Measurements from ENCODE around the gene BCL11A. TPM values are rescaled to one million over a fixed set of nuclear protein-coding genes. Genes with fewer than 3 reads are reported as not detected.

Gene BCL11A
- total RNA-seq, 1 donor = 11.2 TPM

DNA sequence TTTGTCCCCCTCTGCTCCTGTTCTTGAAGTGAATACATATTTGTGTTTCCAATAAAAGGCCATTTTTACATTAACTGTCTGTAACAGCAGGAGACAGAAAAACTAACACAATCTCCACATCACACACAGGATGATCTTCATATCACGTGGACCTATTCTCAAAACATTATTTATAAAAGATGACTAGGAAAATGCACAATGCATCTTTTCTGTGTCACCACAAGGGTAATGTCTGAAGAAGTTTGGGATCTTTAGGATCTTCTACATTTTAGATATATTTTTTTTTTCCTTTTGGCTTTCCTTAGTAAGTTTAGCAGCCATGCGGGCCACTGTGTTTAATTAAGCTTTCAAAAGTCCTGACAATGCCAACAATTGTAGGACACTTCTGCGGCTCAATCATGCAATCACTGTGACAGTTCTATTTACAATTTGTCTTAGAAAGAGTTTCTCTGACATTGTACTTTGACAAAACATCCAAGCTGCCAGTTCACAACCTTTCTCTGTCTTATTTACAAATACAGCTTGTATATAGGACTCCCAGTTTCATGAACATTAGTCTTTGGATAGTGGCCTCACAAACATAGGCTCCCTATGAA is 12.3 kb downstream of the BCL11A start:
- H3K4me3 ChIP-seq (ENCODE audit: low read length) = no peak overlapping the region
- peaks cover 3% of the 10 kb centered on the region for H3K27me3 ChIP-seq (ENCODE audit: insufficient read depth, low read length)
- H3K9me3 ChIP-seq (ENCODE audit: low read depth, low read length) = no peaks in the 10 kb centered on the region
- H3K4me1 ChIP-seq (ENCODE audit: insufficient read depth, low read length) = peaks cover 59% of the 10 kb centered on the region

DNA sequence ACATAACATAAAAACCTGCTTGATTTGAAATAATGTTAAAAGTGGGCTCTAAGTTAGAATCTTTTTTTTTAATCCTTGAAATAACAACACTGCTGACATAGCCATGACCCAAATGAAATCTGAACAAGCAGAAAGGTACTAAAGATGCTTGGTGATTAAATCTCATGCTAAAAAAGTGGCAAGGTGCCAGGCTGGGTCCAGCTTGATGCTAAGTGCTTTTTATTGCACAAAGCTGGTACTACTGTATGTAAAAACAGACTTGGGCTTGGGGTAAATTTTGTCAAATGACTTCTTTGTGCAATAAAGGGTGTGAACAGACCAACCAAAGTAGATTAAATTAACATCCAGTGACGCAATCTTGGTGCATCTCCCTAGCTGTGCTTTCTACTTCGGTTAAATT is 13.4 kb downstream of the BCL11A start:
- no peak overlapping the region for H3K4me3 ChIP-seq (ENCODE audit: low read length)
- H3K9me3 ChIP-seq (ENCODE audit: low read depth, low read length) = no peaks in the 10 kb centered on the region
- H3K4me1 ChIP-seq (ENCODE audit: insufficient read depth, low read length) = peaks cover 59% of the 10 kb centered on the region
- H3K27me3 ChIP-seq (ENCODE audit: insufficient read depth, low read length) = no peaks in the 10 kb centered on the region

DNA sequence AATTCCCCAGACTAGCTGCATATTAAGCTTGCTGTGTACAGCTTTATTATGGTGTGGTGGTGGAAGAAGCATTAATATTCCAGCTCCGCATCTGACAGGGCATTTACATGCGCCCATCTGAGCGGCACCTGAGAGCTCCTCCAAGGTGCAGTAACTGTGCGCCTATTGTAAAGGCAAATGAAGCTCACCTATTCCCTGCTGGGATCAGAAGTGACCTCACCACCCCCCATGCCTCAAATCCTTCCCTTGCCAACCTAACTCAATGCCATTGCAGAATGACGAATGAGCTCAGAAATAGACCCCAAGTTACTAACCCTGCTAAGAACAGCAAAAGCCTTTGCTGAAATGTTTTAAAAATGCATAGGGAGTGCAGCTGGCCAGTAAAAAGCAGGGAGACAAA is 14.3 kb downstream of the BCL11A start:
- H3K27me3 ChIP-seq (ENCODE audit: insufficient read depth, low read length) = no peaks in the 10 kb centered on the region
- peaks cover 58% of the 10 kb centered on the region for H3K4me1 ChIP-seq (ENCODE audit: insufficient read depth, low read length)
- no peaks in the 10 kb centered on the region for H3K9me3 ChIP-seq (ENCODE audit: low read depth, low read length)
- no peak overlapping the region for H3K4me3 ChIP-seq (ENCODE audit: low read length)

DNA sequence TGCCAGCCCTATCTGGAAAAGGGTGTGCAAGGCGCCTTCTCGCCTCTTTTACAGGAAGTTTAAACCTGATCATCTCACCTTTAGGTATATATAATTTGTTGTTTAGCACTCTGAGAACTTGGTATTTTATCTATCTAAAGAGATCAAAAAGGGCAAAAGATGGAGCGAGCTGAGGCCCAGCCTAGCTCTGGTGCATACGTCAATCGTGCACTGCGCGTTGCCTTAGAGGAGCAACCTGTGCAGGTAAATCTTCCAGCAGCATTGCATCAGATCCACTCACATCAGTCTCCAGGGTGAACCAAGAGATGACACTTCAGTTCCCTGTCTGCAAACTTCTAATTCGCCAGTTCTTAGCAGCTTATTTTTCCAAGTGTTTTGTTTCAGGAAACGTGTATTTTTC is 15.4 kb downstream of the BCL11A start:
- Histone ChIP-seq H3K4me3 (ENCODE audit: low read length) (no peak overlapping the region), H3K9me3 (ENCODE audit: low read depth, low read length) (no peaks in the 10 kb centered on the region), H3K4me1 (ENCODE audit: insufficient read depth, low read length) (peaks cover 58% of the 10 kb centered on the region), H3K27me3 (ENCODE audit: insufficient read depth, low read length) (no peaks in the 10 kb centered on the region)

DNA sequence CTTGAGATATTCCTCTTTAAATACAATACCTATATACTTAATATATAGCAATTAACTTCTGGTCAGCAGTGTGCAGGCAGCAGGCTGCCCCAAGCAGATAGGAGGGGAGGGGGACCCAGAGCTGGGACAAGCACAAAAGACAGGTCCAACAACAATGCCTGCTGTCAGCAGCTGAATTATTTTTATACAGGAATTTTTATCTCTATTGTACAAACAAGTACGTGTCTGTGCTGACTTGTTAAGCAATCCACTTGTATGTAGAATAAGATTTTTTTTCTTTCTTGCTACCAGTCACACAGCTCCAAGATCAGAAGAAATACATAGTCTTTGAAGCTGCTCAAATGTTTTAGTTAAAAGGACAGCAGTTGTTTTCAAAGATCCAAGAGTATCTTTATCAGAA is 16.7 kb downstream of the BCL11A start:
- Histone ChIP-seq H3K4me3 (ENCODE audit: low read length) (no peak overlapping the region), H3K27me3 (ENCODE audit: insufficient read depth, low read length) (no peaks in the 10 kb centered on the region), H3K4me1 (ENCODE audit: insufficient read depth, low read length) (peaks cover 53% of the 10 kb centered on the region), H3K9me3 (ENCODE audit: low read depth, low read length) (no peaks in the 10 kb centered on the region)

DNA sequence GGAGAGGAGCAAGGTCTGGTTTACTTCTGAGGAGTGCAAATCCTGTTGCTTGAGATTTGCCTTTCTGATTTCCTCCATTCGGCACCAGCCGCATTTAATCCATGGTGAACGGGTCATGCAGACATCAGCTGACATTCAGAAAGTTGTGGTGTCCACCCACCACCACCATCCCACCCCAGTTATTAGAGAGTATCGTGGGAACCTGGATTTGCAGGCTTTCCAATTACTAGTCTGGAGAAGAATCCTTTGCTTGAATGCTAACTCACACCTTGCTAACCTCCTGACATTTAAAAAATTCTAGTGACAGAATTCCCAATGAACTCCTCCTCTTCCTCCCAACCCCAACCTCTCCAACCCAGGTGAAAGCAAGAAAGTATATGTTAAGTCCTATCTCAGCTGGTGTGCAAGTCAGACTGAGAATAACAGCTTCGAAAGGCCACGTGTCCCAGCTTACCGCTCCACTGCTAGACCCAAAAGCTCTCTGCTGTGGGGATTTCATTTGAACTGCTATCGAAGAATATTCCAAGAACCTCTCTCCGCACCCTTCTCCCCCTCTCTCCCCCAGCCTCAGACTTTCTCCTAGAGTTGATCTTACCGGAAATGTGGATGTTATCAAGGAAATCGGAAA is 17.7 kb downstream of the BCL11A start:
- Histone ChIP-seq H3K27me3 (ENCODE audit: insufficient read depth, low read length) (no peaks in the 10 kb centered on the region), H3K4me3 (ENCODE audit: low read length) (no peak overlapping the region), H3K4me1 (ENCODE audit: insufficient read depth, low read length) (peaks cover 61% of the 10 kb centered on the region), H3K9me3 (ENCODE audit: low read depth, low read length) (no peaks in the 10 kb centered on the region)

DNA sequence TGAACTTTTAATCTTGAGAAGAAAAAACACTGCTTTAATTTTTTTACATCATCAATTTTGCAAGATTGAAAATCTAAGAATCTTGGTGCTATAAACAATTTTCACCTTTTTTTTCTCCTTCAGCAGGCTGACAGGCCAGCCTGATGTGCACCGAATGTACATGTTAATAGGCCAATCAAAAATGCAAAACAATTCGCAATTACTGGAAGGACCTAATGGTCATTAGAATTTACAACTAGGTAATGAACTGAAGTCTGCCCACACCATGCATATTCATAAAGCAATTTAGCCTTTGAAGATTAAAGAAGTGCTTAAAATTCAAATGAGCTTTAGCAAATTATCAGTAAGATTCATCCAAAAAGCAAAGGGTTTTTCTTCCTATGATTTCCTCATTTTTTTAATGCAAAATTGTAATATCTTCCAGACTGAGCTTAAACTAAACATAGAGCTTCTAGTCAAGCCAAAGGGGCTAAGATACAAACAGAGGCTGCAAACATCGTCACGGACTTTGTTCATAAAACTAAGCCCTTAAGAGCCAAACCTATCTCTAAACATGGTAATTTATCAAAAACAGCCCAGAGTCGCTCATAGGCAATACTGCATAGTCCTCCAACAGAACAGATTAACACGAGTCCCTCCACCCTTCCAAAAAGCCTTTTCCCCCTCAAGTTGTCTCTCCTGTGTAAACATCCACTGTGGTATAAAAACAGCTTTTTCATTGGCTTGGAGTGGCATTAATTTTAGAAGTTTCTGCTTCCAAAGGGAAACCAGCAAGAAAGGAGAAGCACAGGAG is 18.4 kb downstream of the BCL11A start:
- H3K4me1 ChIP-seq (ENCODE audit: insufficient read depth, low read length) = peaks cover 61% of the 10 kb centered on the region
- no peaks in the 10 kb centered on the region for H3K27me3 ChIP-seq (ENCODE audit: insufficient read depth, low read length)
- no peak overlapping the region for H3K4me3 ChIP-seq (ENCODE audit: low read length)
- H3K9me3 ChIP-seq (ENCODE audit: low read depth, low read length) = no peaks in the 10 kb centered on the region

DNA sequence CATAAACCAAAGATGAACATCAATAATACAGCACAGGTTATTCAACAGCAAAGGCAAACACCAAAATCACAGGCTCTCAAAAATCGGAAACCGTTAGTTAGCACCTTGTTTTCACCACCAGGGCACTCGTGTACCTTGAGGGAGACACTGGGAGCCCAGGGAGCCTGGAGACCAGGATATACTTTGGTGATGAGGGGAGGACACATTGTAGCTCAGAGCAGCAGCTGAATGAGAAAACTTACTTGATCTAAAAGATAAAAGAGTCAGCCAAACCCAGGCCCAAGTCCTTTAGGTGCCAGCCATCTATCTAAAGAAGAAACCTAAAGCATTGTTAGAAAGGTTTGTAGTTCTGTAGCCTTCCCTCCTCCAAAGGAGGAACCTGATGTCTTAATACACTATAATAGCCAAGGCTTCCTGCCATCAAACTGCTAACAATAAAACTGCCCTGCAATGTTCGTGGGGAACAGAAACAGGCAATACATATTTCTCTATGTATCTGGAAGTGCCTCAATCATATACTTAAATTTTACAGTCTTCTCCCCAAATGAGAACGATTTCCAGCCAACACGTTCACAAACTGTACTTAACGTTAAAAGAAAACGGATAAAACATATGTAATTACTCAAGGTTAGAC is 19.3 kb downstream of the BCL11A start:
- no peaks in the 10 kb centered on the region for H3K27me3 ChIP-seq (ENCODE audit: insufficient read depth, low read length)
- peaks cover 69% of the 10 kb centered on the region for H3K4me1 ChIP-seq (ENCODE audit: insufficient read depth, low read length)
- no peaks in the 10 kb centered on the region for H3K9me3 ChIP-seq (ENCODE audit: low read depth, low read length)
- H3K4me3 ChIP-seq (ENCODE audit: low read length) = no peak overlapping the region

DNA sequence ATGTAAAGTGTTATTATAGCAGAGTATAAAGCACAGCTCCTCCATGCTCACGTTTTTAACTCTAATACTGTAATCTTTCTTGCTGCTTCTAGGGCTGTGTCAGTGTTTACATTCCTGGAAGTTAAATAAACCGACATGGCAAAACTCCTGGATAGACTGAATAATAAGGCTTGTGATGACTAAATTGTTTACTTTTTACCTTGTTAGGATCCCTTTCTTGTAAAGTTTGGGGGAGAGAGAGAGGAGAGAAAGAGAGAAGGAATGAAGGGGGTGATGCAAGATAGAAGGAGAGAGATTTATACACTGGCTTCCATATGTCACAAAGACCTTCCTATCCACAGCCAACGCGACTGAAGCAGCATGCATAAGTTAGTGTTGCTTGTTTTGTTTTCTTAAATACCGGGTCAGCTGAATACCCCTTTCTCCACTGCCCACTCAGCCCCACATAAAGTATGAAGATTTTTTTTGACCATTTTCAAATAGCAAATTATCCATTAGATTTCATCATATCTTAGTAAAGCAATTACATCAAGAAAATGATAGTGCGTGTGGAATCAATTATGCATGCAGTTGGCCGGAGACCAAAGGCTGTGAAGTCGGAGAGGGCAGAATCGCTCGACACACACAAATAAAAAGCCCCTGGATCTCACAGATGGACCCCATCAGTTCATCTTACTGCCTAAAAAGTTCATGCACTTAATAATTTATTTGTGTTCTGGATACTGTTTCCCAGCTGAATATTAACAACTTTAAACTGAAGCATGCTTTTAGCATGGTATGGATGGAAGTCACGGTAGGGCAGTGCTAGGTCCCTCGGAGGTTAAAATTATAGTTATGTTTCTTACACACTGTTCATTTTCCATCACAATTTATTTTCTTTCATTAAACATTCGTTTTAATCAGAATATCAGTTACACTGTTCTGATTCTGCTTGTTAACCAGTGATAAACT is 20.1 kb downstream of the BCL11A start:
- H3K4me1 ChIP-seq (ENCODE audit: insufficient read depth, low read length) = peaks cover 77% of the 10 kb centered on the region
- H3K27me3 ChIP-seq (ENCODE audit: insufficient read depth, low read length) = no peaks in the 10 kb centered on the region
- H3K9me3 ChIP-seq (ENCODE audit: low read depth, low read length) = no peaks in the 10 kb centered on the region
- no peak overlapping the region for H3K4me3 ChIP-seq (ENCODE audit: low read length)

DNA sequence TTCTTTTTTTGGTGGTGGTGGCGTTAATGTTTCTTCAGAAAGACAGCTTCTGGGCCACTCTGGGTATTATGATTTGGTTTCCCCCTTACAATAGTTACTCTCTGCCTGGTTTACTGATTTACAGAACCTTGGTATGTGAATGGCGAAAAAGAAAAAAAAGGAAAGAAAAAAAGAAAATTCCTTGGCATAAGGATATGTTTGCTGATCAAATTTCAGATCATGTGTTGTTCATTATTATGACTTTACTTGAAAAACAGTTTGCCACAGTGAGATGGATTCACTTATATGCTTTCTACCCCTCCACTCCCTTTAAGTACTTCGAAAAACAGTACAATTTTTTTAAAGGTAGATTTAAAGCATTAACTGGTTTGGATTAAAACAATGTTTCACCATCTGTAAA is 21.0 kb downstream of the BCL11A start:
- no peaks in the 10 kb centered on the region for H3K27me3 ChIP-seq (ENCODE audit: insufficient read depth, low read length)
- no peaks in the 10 kb centered on the region for H3K9me3 ChIP-seq (ENCODE audit: low read depth, low read length)
- peaks cover 82% of the 10 kb centered on the region for H3K4me1 ChIP-seq (ENCODE audit: insufficient read depth, low read length)
- H3K4me3 ChIP-seq (ENCODE audit: low read length) = no peak overlapping the region

DNA sequence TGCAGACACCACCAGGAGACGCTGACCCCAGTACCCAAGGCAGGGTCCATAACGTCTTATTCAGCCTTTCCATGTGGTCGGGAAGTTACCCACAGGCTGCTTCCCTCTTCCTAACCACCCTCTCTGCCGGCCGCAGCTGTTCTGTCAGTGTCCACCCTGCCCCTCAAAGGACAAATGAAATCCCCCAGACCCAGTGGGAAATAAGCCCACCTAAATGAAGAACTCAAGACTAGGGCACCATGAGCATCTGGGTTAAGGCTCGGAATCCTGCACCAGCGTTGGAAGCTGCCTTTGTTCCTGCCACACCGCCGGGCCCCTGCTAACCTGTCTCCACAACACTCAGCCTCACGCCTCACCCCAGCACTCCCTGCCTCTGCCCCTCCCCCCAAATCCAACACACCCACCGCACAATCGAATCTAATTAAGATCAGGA is 21.7 kb downstream of the BCL11A start:
- Histone ChIP-seq H3K4me1 (ENCODE audit: insufficient read depth, low read length) (peaks cover 88% of the 10 kb centered on the region), H3K9me3 (ENCODE audit: low read depth, low read length) (no peaks in the 10 kb centered on the region), H3K4me3 (ENCODE audit: low read length) (no peak overlapping the region), H3K27me3 (ENCODE audit: insufficient read depth, low read length) (no peaks in the 10 kb centered on the region)

DNA sequence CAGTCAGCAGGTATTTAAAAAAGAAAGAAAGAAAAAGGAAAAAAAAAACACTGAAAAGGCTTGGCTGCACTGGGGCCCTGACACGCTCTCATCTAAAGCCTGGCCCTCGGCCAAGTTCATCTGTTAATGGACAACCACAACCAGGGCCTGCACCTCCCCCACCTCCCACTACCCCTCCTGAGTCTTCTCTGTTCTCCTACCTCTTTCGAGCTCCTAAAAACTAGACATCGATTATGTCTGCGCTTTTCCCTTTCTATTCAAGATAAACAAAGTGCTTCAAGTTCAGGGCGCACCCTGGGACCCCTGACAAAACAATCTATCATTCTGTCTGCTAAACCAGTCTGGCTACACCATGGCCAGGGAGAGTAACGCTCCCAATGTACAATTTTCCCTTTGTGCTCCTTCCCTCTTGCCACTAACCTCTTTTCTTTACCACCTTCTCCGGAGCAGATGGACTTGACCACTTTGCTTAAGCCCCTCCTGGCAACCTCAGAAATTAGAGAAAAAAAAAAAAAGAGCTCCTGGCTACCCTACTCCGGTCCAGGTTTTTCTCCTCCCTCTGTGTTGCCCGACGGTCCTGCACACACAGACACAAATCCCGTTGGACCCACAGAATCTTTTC is 22.7 kb downstream of the BCL11A start:
- H3K27me3 ChIP-seq (ENCODE audit: insufficient read depth, low read length) = no peaks in the 10 kb centered on the region
- no peak overlapping the region for H3K4me3 ChIP-seq (ENCODE audit: low read length)
- H3K9me3 ChIP-seq (ENCODE audit: low read depth, low read length) = no peaks in the 10 kb centered on the region
- peaks cover 88% of the 10 kb centered on the region for H3K4me1 ChIP-seq (ENCODE audit: insufficient read depth, low read length)

DNA sequence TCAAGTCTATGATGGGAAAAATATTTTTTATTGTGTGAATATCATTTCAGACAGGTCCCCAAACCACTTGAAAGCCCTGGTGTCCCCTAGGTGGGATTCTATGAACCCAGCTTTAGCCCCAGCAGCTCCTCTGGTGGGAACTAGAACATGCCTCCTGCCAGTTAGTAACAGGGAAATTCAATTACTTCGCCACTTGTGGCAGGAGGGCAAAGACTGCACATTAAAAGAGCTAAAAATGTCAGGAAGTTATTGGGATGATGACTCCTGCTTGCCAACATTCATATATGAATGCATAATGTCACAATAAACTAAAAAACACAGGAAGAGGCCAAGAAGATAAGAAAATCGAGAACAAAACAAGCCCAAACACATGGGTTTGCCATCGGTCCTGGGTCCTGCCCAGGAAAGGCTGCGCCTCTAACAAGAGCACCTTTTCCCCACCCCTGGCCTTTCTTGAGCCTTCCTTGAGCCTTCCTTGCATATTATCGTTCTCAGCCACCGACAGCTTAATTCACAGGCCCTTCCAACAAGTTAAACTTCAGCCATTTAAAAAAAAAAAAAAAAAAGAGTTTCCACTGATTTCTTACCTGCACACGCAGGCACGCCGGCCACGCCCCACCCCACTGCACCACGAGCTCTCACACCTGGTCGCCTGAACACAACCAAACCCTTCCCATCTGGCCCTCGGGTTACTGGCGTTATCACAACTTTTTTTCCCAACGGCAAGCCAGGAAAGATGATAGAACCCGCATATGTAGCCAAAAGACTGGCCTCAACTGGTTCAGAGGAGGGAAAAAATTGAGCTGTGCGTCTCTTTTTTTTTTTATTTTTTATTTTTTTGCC is 23.4 kb downstream of the BCL11A start:
- no peaks in the 10 kb centered on the region for H3K27me3 ChIP-seq (ENCODE audit: insufficient read depth, low read length)
- H3K4me1 ChIP-seq (ENCODE audit: insufficient read depth, low read length) = peaks cover 88% of the 10 kb centered on the region
- no peak overlapping the region for H3K4me3 ChIP-seq (ENCODE audit: low read length)
- H3K9me3 ChIP-seq (ENCODE audit: low read depth, low read length) = no peaks in the 10 kb centered on the region

Measured in mononuclear cell (primary cell).